Measurements from ENCODE around the gene EXO1. TPM values are rescaled to one million over a fixed set of nuclear protein-coding genes. Genes with fewer than 3 reads are reported as not detected.

The EXO1 gene
- total and polyA plus RNA-seq, 12 donors: 0.06 to 1.4 (median 0.41) TPM; not detected in 4

GRCh38 chr1:241924080-241924808 is 76.2 kb downstream of the EXO1 start:
- H3K27ac ChIP-seq: no peak overlapping the region
- DNase-seq: no peak
- no peak for TF ChIP-seq CTCF (IDR thresholded peaks at IDR 0.05)
- intact Hi-C loops (cut with DNase I): no loop called here
- ATAC-seq: no peak
- WGBS, 2 donors: 78 to 82% methylated on average over 10 of the region's 10 CpGs
- H3K9me3 ChIP-seq: no peaks in the 10 kb centered on the region
- no peaks in the 10 kb centered on the region for H3K27me3 ChIP-seq
- no peak overlapping the region for H3K4me3 ChIP-seq
- no peaks in the 10 kb centered on the region for H3K36me3 ChIP-seq
- H3K4me1 ChIP-seq: no peaks in the 10 kb centered on the region

GRCh38 chr1:241926141-241926540 is 78.1 kb downstream of the EXO1 start:
- no peaks in the 10 kb centered on the region for H3K9me3 ChIP-seq
- TF ChIP-seq CTCF (IDR thresholded peaks at IDR 0.05): no peak
- WGBS, 2 donors: 71 to 75% methylated on average over 5 of the region's 5 CpGs
- no peaks in the 10 kb centered on the region for H3K27me3 ChIP-seq
- no peak for ATAC-seq
- intact Hi-C loops (cut with DNase I): no loop called here
- no peaks in the 10 kb centered on the region for H3K4me1 ChIP-seq
- DNase-seq: no peak
- H3K4me3 ChIP-seq: no peak overlapping the region
- no peaks in the 10 kb centered on the region for H3K36me3 ChIP-seq
- H3K27ac ChIP-seq: no peak overlapping the region

DNA sequence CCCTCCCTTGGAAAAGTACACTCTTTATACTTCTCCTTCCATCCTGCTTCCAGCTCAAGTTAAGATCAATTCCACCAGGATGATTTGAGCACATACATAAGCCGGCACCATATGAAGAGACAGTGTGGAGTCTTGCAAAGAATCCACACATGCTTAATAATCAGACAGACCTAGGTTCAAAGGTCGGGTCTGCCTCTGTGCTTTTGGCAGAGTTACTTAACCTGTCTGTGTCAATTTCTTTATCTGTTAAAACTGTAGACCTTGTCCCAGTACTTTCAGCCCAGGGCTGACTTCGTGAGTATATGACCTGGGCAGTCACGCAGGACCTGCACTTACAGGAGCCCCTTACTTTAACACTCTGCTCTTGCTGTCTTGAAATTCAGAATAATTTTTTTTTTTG is 79.3 kb downstream of the EXO1 start:
- Histone ChIP-seq H3K27ac (no peak overlapping the region), H3K27me3 (no peaks in the 10 kb centered on the region), H3K36me3 (no peaks in the 10 kb centered on the region), H3K4me3 (no peak overlapping the region), H3K9me3 (no peaks in the 10 kb centered on the region), H3K4me1 (no peaks in the 10 kb centered on the region)
- intact Hi-C loops (cut with DNase I): no loop called here
- no peak for TF ChIP-seq CTCF (IDR thresholded peaks at IDR 0.05)
- 64 to 81% methylated on average over 4 of the region's 4 CpGs for WGBS, 2 donors
- DNase-seq (no peak), ATAC-seq (no peak)

DNA sequence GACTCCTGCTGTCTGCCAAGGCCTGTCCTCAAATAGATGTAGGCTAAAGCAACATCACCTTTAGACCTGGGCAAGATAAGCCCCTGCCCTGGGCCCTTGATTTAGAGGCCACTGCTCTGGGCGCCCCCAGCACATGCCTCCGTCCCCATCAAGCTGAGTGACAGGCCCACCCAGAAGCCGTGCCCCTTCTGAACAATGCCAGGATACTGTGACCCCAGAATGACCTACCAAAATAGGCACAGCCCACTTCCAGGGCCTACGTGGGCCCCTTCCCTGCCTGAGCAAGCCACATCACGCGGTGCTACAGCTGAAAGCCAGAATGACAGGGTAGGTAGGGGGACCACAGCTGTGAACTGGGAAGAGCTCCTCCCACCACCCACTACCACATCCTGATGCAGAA is 84.8 kb downstream of the EXO1 start:
- ATAC-seq: no peak
- Histone ChIP-seq H3K9me3 (no peaks in the 10 kb centered on the region), H3K4me1 (no peaks in the 10 kb centered on the region), H3K27ac (no peak overlapping the region), H3K4me3 (no peak overlapping the region), H3K27me3 (no peaks in the 10 kb centered on the region), H3K36me3 (no peaks in the 10 kb centered on the region)
- no peak for TF ChIP-seq CTCF (IDR thresholded peaks at IDR 0.05)
- DNase-seq: no peak
- intact Hi-C loops (cut with DNase I): no loop called here
- WGBS, 2 donors: 45 to 46% methylated on average over 6 of the region's 6 CpGs
